ENCODE data around the gene CACFD1.

Gene CACFD1

DNA sequence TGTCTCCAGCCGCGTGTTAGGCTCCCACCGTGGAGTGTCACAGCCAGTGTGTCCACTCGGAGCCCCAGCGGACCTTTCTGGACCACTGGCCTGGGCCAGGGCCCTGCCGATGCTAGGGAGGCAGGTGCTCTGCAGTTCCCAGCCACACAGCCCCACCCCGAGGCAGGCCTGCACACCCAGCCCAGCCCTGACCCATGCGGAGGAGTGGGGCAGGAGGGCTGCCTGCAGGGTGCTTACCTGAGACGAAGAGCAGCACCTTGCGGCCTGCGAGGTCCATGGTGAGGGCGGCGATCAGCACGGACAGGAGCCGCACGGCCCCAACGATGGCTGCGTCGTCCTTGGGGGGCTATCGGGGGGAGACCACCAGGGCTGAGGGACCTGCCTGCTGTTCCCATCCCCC lies 14.0 kb downstream of the CACFD1 start:
- H3K4me3 ChIP-seq (ENCODE audit: low read depth, low read length), result no peak overlapping the region
- TF ChIP-seq, protein P1, sequence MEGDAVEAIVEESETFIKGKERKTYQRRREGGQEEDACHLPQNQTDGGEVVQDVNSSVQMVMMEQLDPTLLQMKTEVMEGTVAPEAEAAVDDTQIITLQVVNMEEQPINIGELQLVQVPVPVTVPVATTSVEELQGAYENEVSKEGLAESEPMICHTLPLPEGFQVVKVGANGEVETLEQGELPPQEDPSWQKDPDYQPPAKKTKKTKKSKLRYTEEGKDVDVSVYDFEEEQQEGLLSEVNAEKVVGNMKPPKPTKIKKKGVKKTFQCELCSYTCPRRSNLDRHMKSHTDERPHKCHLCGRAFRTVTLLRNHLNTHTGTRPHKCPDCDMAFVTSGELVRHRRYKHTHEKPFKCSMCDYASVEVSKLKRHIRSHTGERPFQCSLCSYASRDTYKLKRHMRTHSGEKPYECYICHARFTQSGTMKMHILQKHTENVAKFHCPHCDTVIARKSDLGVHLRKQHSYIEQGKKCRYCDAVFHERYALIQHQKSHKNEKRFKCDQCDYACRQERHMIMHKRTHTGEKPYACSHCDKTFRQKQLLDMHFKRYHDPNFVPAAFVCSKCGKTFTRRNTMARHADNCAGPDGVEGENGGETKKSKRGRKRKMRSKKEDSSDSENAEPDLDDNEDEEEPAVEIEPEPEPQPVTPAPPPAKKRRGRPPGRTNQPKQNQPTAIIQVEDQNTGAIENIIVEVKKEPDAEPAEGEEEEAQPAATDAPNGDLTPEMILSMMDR (IDR thresholded peaks at IDR 0.05; ENCODE audit: control insufficient read depth, extremely low read depth, insufficient read depth), result no peak
- DNase-seq (ENCODE audit: low read depth), result no peak

- H3K4me3 ChIP-seq (ENCODE audit: low read depth, low read length), result no peak overlapping the region
- no peak for DNase-seq (ENCODE audit: low read depth)
Measured at GRCh38 chr9:133474215-133474614, 14.4 kb downstream of the CACFD1 start.

DNA sequence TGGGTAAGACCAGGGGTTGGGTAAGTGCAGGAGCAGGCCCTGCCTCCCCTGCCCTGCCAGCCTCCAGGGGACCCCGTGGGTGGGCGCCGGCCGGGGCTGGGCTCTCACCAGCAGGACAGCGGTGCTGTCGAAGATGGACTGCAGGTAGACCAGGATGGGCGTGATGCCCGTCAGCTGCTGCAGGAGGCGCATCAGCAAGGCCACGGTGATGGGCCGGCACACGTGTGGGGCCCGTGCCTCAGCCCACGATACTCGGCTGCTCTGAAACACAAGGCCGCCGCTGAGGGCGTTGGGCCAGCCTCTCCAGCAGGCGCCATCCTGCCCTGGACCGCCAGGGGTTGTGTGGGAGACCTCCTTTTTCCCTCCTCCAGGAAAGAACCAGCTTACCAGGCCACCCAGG lies 15.1 kb downstream of the CACFD1 start:
- DNase-seq (ENCODE audit: low read depth), result no peak
- TF ChIP-seq, protein P1 (IDR thresholded peaks at IDR 0.05; ENCODE audit: control insufficient read depth, extremely low read depth, insufficient read depth), result no peak
- H3K4me3 ChIP-seq (ENCODE audit: low read depth, low read length), result no peak overlapping the region

More at GRCh38 chr9:133474215-133474614, 14.4 kb downstream of the CACFD1 start:
- TF ChIP-seq, protein P1 (IDR thresholded peaks at IDR 0.05; ENCODE audit: control insufficient read depth, extremely low read depth, insufficient read depth), result no peak

DNA sequence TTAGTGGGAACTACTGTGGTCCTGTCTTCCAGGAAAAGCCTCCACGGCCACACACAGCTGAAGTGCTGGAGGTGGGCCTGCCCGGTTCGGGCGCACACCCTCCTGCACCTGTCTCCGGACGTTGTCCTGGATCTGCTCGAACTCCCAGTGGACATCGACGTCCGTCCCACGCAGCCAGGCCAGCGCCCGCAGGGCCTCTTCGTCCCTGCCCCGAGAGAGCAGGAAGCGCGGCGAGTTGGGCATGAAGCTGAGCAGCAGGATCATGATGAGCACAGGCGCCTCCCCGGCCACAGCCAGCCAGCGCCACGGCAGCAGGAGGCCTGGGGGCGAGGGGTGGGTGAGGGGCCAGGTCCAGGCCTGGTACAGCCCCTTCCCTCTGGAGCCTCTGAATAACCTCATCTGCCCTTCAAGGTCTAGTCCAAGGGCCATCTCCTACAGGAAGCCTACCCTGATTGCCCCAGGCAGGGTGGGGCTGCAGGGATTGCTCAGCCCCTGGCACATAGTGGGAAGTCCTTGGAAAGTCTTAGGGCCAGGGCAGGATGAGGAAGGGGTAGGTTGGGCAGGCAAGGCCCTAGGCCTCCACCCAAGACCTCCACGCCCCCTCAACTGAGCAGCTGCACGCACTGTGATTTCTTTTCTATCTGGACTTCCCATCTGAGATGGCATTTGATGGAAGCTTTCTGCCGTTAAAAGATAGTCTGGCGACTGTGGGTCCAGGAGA lies 15.7 kb downstream of the CACFD1 start:
- no peak for DNase-seq (ENCODE audit: low read depth)
- TF ChIP-seq, protein P1 (IDR thresholded peaks at IDR 0.05; ENCODE audit: control insufficient read depth, extremely low read depth, insufficient read depth), result no peak

GRCh38 chr9:133476036-133476931 lies 16.5 kb downstream of the CACFD1 start:
- no peak for DNase-seq (ENCODE audit: low read depth)
- TF ChIP-seq, protein P1 (IDR thresholded peaks at IDR 0.05; ENCODE audit: control insufficient read depth, extremely low read depth, insufficient read depth), result no peak
- no peak overlapping the region for H3K4me3 ChIP-seq (ENCODE audit: low read depth, low read length)

More for the DNA sequence above, 15.7 kb downstream of the CACFD1 start:
- no peak overlapping the region for H3K4me3 ChIP-seq (ENCODE audit: low read depth, low read length)

GRCh38 chr9:133476941-133477340 lies 17.2 kb downstream of the CACFD1 start:
- no peak overlapping the region for H3K4me3 ChIP-seq (ENCODE audit: low read depth, low read length)
- TF ChIP-seq, protein P1 (IDR thresholded peaks at IDR 0.05; ENCODE audit: control insufficient read depth, extremely low read depth, insufficient read depth), result no peak
- no peak for DNase-seq (ENCODE audit: low read depth)
